ENCODE results near the gene TNNT1.

TNNT1 gene

DNA sequence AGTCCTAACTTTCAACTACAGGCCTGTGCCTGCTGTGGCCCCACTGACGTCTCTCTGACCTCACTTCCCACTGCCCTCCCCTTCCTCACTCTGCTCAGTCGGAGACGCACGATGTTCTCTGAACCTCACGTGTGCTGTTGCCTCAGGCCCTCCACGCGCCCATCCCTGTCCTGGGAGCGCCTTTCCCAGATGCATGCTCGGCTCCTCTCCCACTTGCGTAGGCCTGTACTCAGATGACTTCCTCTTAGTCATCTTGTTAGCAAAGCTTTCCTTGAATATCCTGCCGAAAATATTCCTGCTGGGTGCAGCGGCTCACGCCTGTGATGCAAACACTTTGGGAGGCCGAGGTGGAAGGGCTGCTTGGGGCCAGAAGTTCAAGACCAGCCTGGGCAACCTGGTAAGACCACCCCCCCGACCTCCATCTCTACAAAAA is 40.4 kb upstream of the TNNT1 start:
- H2AK5ac ChIP-seq (ENCODE audit: low read length), result no peak overlapping the region
- no peak overlapping the region for H3K4me3 ChIP-seq (ENCODE audit: low read length)
- no peak for DNase-seq
- no peak overlapping the region for H2BK15ac ChIP-seq (replicated peaks; ENCODE audit: low read depth)
- H3K23ac ChIP-seq (ENCODE audit: low read length), result no peak overlapping the region
- H3K27ac ChIP-seq (ENCODE audit: low read depth, low read length), result no peak overlapping the region
- no peaks in the 10 kb centered on the region for H3K27me3 ChIP-seq (ENCODE audit: insufficient read depth, low read length, poor library complexity)
- no peak overlapping the region for H4K5ac ChIP-seq (ENCODE audit: low read length)
- no peak overlapping the region for H3K4ac ChIP-seq (ENCODE audit: low read depth, low read length)
- no peaks in the 10 kb centered on the region for H3K36me3 ChIP-seq (ENCODE audit: control insufficient read depth, insufficient read depth, low read length)
- H3K79me1 ChIP-seq (ENCODE audit: low read length), result no peaks in the 10 kb centered on the region
- no peak overlapping the region for H3K56ac ChIP-seq (ENCODE audit: low read length)
- H3K79me2 ChIP-seq (ENCODE audit: control insufficient read depth, insufficient read depth, low read length), result no peaks in the 10 kb centered on the region
- H2BK5ac ChIP-seq (ENCODE audit: low read length), result no peak overlapping the region
- no CpG with 5 or more reads among the region's 15 CpGs for WGBS (ENCODE audit: extremely low coverage, insufficient coverage, low lambda C conversion rate)
- no peak overlapping the region for H4K8ac ChIP-seq (ENCODE audit: low read depth, low read length)
- no peak overlapping the region for H3K4me2 ChIP-seq (ENCODE audit: low read length)
- H3K9ac ChIP-seq (ENCODE audit: low read length), result no peak overlapping the region
- H2BK120ac ChIP-seq (ENCODE audit: low read depth, low read length), result no peak overlapping the region
- no peak overlapping the region for H3K18ac ChIP-seq (ENCODE audit: low read length)
- H3K4me1 ChIP-seq (ENCODE audit: control insufficient read depth, low read depth, low read length), result no peaks in the 10 kb centered on the region

DNA sequence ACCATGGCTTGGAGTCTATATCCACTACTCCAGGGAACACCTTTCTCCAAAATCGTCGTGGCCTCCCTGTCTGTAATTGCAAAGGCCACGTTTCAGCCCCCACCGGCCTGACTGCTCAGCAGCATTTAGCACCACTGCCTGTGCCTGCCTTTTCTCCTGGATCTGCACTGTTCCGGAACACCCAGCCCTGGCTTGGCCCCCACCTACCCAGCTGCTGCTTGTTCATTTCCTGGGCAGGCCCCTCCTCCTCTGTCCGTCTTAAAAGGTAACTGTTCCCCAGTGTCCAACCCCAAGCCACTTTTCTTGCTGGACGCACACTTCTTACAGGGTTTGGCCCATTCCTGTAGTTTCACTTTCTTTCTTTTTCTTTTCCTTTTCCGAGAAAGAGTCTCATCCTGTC is 39.6 kb upstream of the TNNT1 start:
- H3K4me1 ChIP-seq (ENCODE audit: control insufficient read depth, low read depth, low read length), result no peaks in the 10 kb centered on the region
- no peaks in the 10 kb centered on the region for H3K79me2 ChIP-seq (ENCODE audit: control insufficient read depth, insufficient read depth, low read length)
- H3K4me3 ChIP-seq (ENCODE audit: low read length), result no peak overlapping the region
- H2BK15ac ChIP-seq (replicated peaks; ENCODE audit: low read depth), result no peak overlapping the region
- no peak overlapping the region for H4K5ac ChIP-seq (ENCODE audit: low read length)
- H3K9ac ChIP-seq (ENCODE audit: low read length), result no peak overlapping the region
- H3K79me1 ChIP-seq (ENCODE audit: low read length), result no peaks in the 10 kb centered on the region
- WGBS (ENCODE audit: extremely low coverage, insufficient coverage, low lambda C conversion rate), result no CpG with 5 or more reads among the region's 8 CpGs
- no peak overlapping the region for H3K4ac ChIP-seq (ENCODE audit: low read depth, low read length)
- H3K4me2 ChIP-seq (ENCODE audit: low read length), result no peak overlapping the region
- DNase-seq, result no peak
- H3K23ac ChIP-seq (ENCODE audit: low read length), result no peak overlapping the region
- H2BK120ac ChIP-seq (ENCODE audit: low read depth, low read length), result no peak overlapping the region
- H3K18ac ChIP-seq (ENCODE audit: low read length), result no peak overlapping the region
- no peak overlapping the region for H2AK5ac ChIP-seq (ENCODE audit: low read length)
- no peak overlapping the region for H4K8ac ChIP-seq (ENCODE audit: low read depth, low read length)
- H2BK5ac ChIP-seq (ENCODE audit: low read length), result no peak overlapping the region
- H3K36me3 ChIP-seq (ENCODE audit: control insufficient read depth, insufficient read depth, low read length), result no peaks in the 10 kb centered on the region
- H3K27me3 ChIP-seq (ENCODE audit: insufficient read depth, low read length, poor library complexity), result no peaks in the 10 kb centered on the region
- H3K56ac ChIP-seq (ENCODE audit: low read length), result no peak overlapping the region
- no peak overlapping the region for H3K27ac ChIP-seq (ENCODE audit: low read depth, low read length)

DNA sequence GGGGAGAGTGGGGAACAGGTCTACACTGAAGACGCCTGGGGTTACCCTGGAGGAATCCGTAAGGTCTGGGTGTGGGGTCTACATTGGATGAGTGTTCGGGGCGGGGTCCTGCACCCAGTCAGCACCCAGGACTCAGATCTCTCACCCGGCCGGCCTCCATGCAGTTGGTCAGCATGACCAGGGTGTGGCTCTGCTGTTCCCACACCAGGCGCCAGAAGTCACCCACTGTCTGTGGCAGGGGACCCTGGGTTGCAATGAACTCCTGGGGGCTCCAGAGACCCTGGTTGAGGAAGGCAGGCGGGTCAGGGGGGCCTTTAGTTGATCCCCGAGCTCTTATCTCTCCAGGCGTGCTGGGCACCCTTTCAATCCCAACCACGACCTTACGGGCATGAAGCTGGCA is 37.1 kb upstream of the TNNT1 start:
- Histone ChIP-seq H3K79me1 (ENCODE audit: low read length) (no peaks in the 10 kb centered on the region), H4K5ac (ENCODE audit: low read length) (no peak overlapping the region), H3K36me3 (ENCODE audit: control insufficient read depth, insufficient read depth, low read length) (no peaks in the 10 kb centered on the region), H4K8ac (ENCODE audit: low read depth, low read length) (no peak overlapping the region), H3K27me3 (ENCODE audit: insufficient read depth, low read length, poor library complexity) (no peaks in the 10 kb centered on the region), H3K23ac (ENCODE audit: low read length) (no peak overlapping the region), H2BK120ac (ENCODE audit: low read depth, low read length) (no peak overlapping the region), H2BK5ac (ENCODE audit: low read length) (no peak overlapping the region), H2BK15ac (replicated peaks; ENCODE audit: low read depth) (no peak overlapping the region), H3K79me2 (ENCODE audit: control insufficient read depth, insufficient read depth, low read length) (no peaks in the 10 kb centered on the region), H3K4me1 (ENCODE audit: control insufficient read depth, low read depth, low read length) (no peaks in the 10 kb centered on the region), H3K18ac (ENCODE audit: low read length) (no peak overlapping the region), H3K4me3 (ENCODE audit: low read length) (no peak overlapping the region), H2AK5ac (ENCODE audit: low read length) (no peak overlapping the region), H3K9ac (ENCODE audit: low read length) (no peak overlapping the region), H3K56ac (ENCODE audit: low read length) (no peak overlapping the region), H3K4ac (ENCODE audit: low read depth, low read length) (no peak overlapping the region), H3K27ac (ENCODE audit: low read depth, low read length) (no peak overlapping the region), H3K4me2 (ENCODE audit: low read length) (no peak overlapping the region)
- WGBS (ENCODE audit: extremely low coverage, insufficient coverage, low lambda C conversion rate), result no CpG with 5 or more reads among the region's 12 CpGs
- DNase-seq, result no peak

DNA sequence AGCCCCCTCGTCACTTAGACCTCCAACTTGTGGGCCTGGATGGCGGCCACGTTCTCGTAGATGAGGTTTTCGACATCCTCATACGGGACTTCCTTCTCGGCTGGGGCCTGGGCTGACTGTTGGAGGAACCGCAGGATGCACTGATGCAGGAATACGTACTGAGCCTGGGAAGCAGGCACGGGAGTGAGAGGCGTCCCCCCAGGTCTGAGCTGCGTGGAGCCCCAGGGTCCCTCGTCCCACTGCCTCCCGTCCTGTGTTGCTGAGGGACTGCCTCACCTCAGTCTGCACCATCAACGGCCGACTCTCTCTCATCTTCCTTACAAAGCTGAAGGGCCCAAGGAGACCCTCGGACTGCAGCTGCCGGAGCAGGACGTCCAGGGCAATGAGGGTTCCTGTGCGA is 32.7 kb upstream of the TNNT1 start:
- no peak overlapping the region for H3K27ac ChIP-seq (ENCODE audit: low read depth, low read length)
- no peak overlapping the region for H4K8ac ChIP-seq (ENCODE audit: low read depth, low read length)
- no peak overlapping the region for H3K4me2 ChIP-seq (ENCODE audit: low read length)
- no peak overlapping the region for H2BK15ac ChIP-seq (replicated peaks; ENCODE audit: low read depth)
- no peaks in the 10 kb centered on the region for H3K4me1 ChIP-seq (ENCODE audit: control insufficient read depth, low read depth, low read length)
- H4K5ac ChIP-seq (ENCODE audit: low read length), result no peak overlapping the region
- no peak overlapping the region for H3K18ac ChIP-seq (ENCODE audit: low read length)
- H3K4ac ChIP-seq (ENCODE audit: low read depth, low read length), result no peak overlapping the region
- no peak overlapping the region for H2AK5ac ChIP-seq (ENCODE audit: low read length)
- no CpG with 5 or more reads among the region's 20 CpGs for WGBS (ENCODE audit: extremely low coverage, insufficient coverage, low lambda C conversion rate)
- no peak overlapping the region for H3K23ac ChIP-seq (ENCODE audit: low read length)
- H3K9ac ChIP-seq (ENCODE audit: low read length), result no peak overlapping the region
- H3K79me2 ChIP-seq (ENCODE audit: control insufficient read depth, insufficient read depth, low read length), result no peaks in the 10 kb centered on the region
- no peak overlapping the region for H3K56ac ChIP-seq (ENCODE audit: low read length)
- no peak overlapping the region for H2BK120ac ChIP-seq (ENCODE audit: low read depth, low read length)
- H3K4me3 ChIP-seq (ENCODE audit: low read length), result no peak overlapping the region
- H3K79me1 ChIP-seq (ENCODE audit: low read length), result no peaks in the 10 kb centered on the region
- no peak for DNase-seq
- H3K36me3 ChIP-seq (ENCODE audit: control insufficient read depth, insufficient read depth, low read length), result no peaks in the 10 kb centered on the region
- no peaks in the 10 kb centered on the region for H3K27me3 ChIP-seq (ENCODE audit: insufficient read depth, low read length, poor library complexity)
- H2BK5ac ChIP-seq (ENCODE audit: low read length), result no peak overlapping the region

DNA sequence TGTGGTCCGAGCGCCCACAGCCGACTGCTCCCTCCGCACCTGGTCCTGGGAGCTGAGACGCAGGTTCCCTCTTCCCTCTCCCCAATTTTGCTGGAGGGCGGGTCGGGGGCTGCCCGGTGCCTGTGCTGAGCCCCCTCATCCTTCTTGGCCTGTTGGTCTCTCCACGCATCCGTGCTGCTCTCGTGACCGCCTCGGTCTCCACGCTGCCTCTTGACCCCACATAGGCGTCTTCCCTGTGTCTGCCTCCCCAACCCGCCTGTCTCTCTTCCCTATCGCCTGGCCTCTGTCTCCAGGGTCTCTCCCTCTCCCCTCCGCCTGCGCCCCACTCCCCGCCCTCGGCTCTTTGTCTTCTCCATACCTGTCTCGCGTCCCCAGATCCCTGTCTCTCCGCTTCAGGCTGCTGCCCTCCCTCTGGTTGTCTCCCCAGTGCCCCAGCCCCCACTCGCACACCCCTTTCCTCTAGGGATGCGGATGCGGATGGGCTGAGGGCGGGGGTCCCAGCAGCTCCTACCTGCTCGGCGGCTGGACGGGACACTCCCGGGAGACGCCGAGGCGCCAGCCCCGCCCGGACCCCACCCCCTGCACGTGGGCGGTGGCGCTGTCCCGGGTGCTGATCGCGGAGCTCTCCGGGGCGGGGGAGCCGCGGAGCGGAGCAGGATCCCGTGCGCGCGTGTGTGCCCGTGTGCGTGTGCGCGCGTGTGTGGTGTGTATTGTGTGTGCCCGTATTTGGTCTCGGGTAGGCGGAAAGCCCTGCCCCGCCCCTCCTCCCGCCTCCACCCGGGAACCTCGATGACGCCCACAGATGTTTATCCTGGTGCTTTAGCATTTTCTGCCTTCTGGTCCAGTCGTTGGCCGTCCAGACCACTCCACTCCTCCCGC is 30.8 kb upstream of the TNNT1 start, which contains the start of gene SYT5:
TSS of gene SYT5 (minus strand) at position 684 of the 879 bp plus-strand sequence. CDS start 1,248 bp downstream, outside the sequence.
- no peaks in the 10 kb centered on the region for H3K79me1 ChIP-seq (ENCODE audit: low read length)
- no peak within 1 kb of the TSS for H3K23ac ChIP-seq (ENCODE audit: low read length)
- H3K27ac ChIP-seq (ENCODE audit: low read depth, low read length), result no peak within 1 kb of the TSS
- no peak within 1 kb of the TSS for H2AK5ac ChIP-seq (ENCODE audit: low read length)
- H3K4me2 ChIP-seq (ENCODE audit: low read length), result peak within 1 kb of the TSS; percentile 77
- H3K36me3 ChIP-seq (ENCODE audit: control insufficient read depth, insufficient read depth, low read length), result no peaks in the 10 kb centered on the region
- peak; percentile 55 for DNase-seq
- H3K27me3 ChIP-seq (ENCODE audit: insufficient read depth, low read length, poor library complexity), result no peaks in the 10 kb centered on the region
- H3K18ac ChIP-seq (ENCODE audit: low read length), result no peak within 1 kb of the TSS
- H2BK15ac ChIP-seq (replicated peaks; ENCODE audit: low read depth), result no peak within 1 kb of the TSS
- H3K4me3 ChIP-seq (ENCODE audit: low read length), result no peak within 1 kb of the TSS
- no peak within 1 kb of the TSS for H3K9ac ChIP-seq (ENCODE audit: low read length)
- no peaks in the 10 kb centered on the region for H3K4me1 ChIP-seq (ENCODE audit: control insufficient read depth, low read depth, low read length)
- H4K5ac ChIP-seq (ENCODE audit: low read length), result no peak within 1 kb of the TSS
- no peak within 1 kb of the TSS for H2BK120ac ChIP-seq (ENCODE audit: low read depth, low read length)
- H3K56ac ChIP-seq (ENCODE audit: low read length), result no peak within 1 kb of the TSS
- H3K79me2 ChIP-seq (ENCODE audit: control insufficient read depth, insufficient read depth, low read length), result no peaks in the 10 kb centered on the region
- no peak within 1 kb of the TSS for H3K4ac ChIP-seq (ENCODE audit: low read depth, low read length)
- H2BK5ac ChIP-seq (ENCODE audit: low read length), result no peak within 1 kb of the TSS
- no peak within 1 kb of the TSS for H4K8ac ChIP-seq (ENCODE audit: low read depth, low read length)
- no CpG with 5 or more reads among the region's 68 CpGs for WGBS (ENCODE audit: extremely low coverage, insufficient coverage, low lambda C conversion rate)

Data from mesendoderm (in vitro differentiated cells).